A549 (cell line): ENCODE measurements around the gene ZBTB38. TPM values are rescaled to one million over a fixed set of nuclear protein-coding genes. Genes with fewer than 3 reads are reported as not detected.

ENCODE experiments used
- ATAC-seq, 2 experiments: fragments of 200-7000 bp in 1 of 2; fragments of >200 bp in 1 of 2; cut with Nextera tagmentation in 1 of 2; cut with Tn5 transposase in 1 of 2; 3 replicates each; pipeline versions ENCODE4 v1.8.0 to v1.9.1; 2018 to 2020; ENCODE audit warnings: mild to moderate bottlenecking in 1 of 2, moderate library complexity in 1 of 2
- CTCF ChIA-PET: fragments of 300-600 bp; sonication (Branson Sonifier 250); formaldehyde crosslinking; extraction: SDS; loops from one replicate; lab custom pipeline; 2021; ENCODE audit warnings: antibody characterized with exemption, inconsistent platforms; lab: Yijun Ruan, JAX
- POLR2A ChIA-PET: fragments of 350-600 bp; formaldehyde crosslinking; extraction: SDS; loops from one replicate; lab custom pipeline; 2021; ENCODE audit warnings: antibody characterized with exemption, inconsistent platforms; lab: Yijun Ruan, JAX
- DNase-seq, 2 experiments: peaks; one replicate each; pipeline versions ENCODE4 v3.0.0 to v3.0.0-alpha.2; 2011 to 2016; ENCODE audit warnings: low read depth in 1 of 2, low spot score in 1 of 2
- FAIRE-seq: peaks from 2 replicates; lab custom pipeline; 2011; peaks lifted over from hg19 to GRCh38; lab: Jason Lieb, UNC
- H3K27ac ChIP-seq, 2 experiments: fragments of >200 bp; sonication (Bioruptor Twin); formaldehyde crosslinking; 3 replicates each; pipeline ENCODE4 v1.5.1; 2016 to 2017
- H3K4me1 ChIP-seq: fragments of >200 bp; sonication (Bioruptor Twin); formaldehyde crosslinking; 3 replicates; pipeline ENCODE4 v1.6.1; 2016
- H3K4me2 ChIP-seq: fragments of >200 bp; sonication (Bioruptor Twin); formaldehyde crosslinking; 3 replicates; pipeline ENCODE4 v1.6.1; 2016
- H3K4me3 ChIP-seq: fragments of >200 bp; sonication (Bioruptor Twin); formaldehyde crosslinking; 3 replicates; pipeline ENCODE4 v1.5.1; 2016
- H3K9me3 ChIP-seq: fragments of >200 bp; sonication (Bioruptor Twin); formaldehyde crosslinking; 3 replicates; pipeline ENCODE4 v1.6.1; 2016
- BHLHE40 ChIP-seq: IDR thresholded peaks from 2 replicates; pipeline ENCODE4 v1.6.1; 2012; ENCODE audit warnings: low read depth, low read length, inconsistent platforms
- CBX8 ChIP-seq: fragments of 200-600 bp; sonication (generic); IDR thresholded peaks from 2 replicates; pipeline ENCODE4 v1.6.1; 2016
- CHD4 ChIP-seq: fragments of 200-600 bp; sonication (generic); IDR thresholded peaks from 2 replicates; pipeline ENCODE4 v1.6.1; 2016; ENCODE audit warnings: antibody characterized with exemption, mild to moderate bottlenecking, borderline replicate concordance
- EHMT2 ChIP-seq: fragments of 200-600 bp; sonication (generic); IDR thresholded peaks from 2 replicates; pipeline ENCODE4 v1.6.1; 2016; ENCODE audit warnings: antibody characterized with exemption, low read depth, mild to moderate bottlenecking, moderate library complexity
- FOXS1 ChIP-seq: fragments of 250-450 bp; sonication (Bioruptor Pico); IDR thresholded peaks from 2 replicates; pipeline ENCODE4 v1.5.0; 2020; ENCODE audit warnings: mild to moderate bottlenecking, moderate library complexity
- GATA3 ChIP-seq: IDR thresholded peaks from 2 replicates; pipeline ENCODE4 v1.6.1; 2012; ENCODE audit warnings: borderline replicate concordance
- HOXA7 ChIP-seq: fragments of 250-450 bp; sonication (Bioruptor Pico); IDR thresholded peaks from 2 replicates; pipeline ENCODE4 v1.5.0; 2020; ENCODE audit warnings: mild to moderate bottlenecking, moderate library complexity
- HOXB5 ChIP-seq: fragments of 250-450 bp; sonication (Bioruptor Pico); IDR thresholded peaks from 2 replicates; pipeline ENCODE4 v1.5.0; 2020; ENCODE audit warnings: mild to moderate bottlenecking, moderate library complexity
- JUN ChIP-seq, 2 experiments: fragments of >200 bp; sonication (Bioruptor Twin); formaldehyde crosslinking; IDR thresholded peaks; 2 replicates in 1 of 2; 3 replicates in 1 of 2; pipeline ENCODE4 v1.6.1; 2016 to 2017
- JUNB ChIP-seq: fragments of >200 bp; sonication (Bioruptor Twin); formaldehyde crosslinking; IDR thresholded peaks from 2 replicates; pipeline ENCODE4 v1.6.1; 2016
- KDM5A ChIP-seq: fragments of 200-600 bp; sonication (generic); IDR thresholded peaks from 2 replicates; pipeline ENCODE4 v1.6.1; 2016; ENCODE audit warnings: antibody characterized with exemption, mild to moderate bottlenecking
- MYC ChIP-seq: IDR thresholded peaks from 2 replicates; pipeline ENCODE4 v1.6.1; 2012; ENCODE audit warnings: mild to moderate bottlenecking, inconsistent platforms, low read length, improper control_type of control experiment, borderline replicate concordance
- NR3C1 ChIP-seq: fragments of >200 bp; sonication (Bioruptor Twin); formaldehyde crosslinking; IDR thresholded peaks from 3 replicates; pipeline ENCODE4 v1.6.1; 2017
- PHF8 ChIP-seq: fragments of 200-600 bp; sonication (generic); IDR thresholded peaks from 2 replicates; pipeline ENCODE4 v1.6.1; 2016; ENCODE audit warnings: low read depth, mild to moderate bottlenecking, antibody characterized with exemption, moderate library complexity, borderline replicate concordance
- RCOR1 ChIP-seq: fragments of 150-350 bp; IDR thresholded peaks from 2 replicates; pipeline ENCODE4 v1.6.1; 2014; ENCODE audit warnings: antibody characterized with exemption, low read length, low read depth
- REST ChIP-seq: fragments of 200-600 bp; sonication (generic); IDR thresholded peaks from 2 replicates; pipeline ENCODE4 v1.6.1; 2016; ENCODE audit warnings: antibody characterized with exemption, mild to moderate bottlenecking, moderate library complexity
- RNF2 ChIP-seq: fragments of 200-600 bp; sonication (generic); IDR thresholded peaks from 2 replicates; pipeline ENCODE4 v1.6.1; 2016; ENCODE audit warnings: low read depth, mild to moderate bottlenecking, antibody characterized with exemption, moderate library complexity, borderline replicate concordance
- TFCP2L1 ChIP-seq: fragments of 250-450 bp; sonication (Bioruptor Pico); IDR thresholded peaks from 2 replicates; pipeline ENCODE4 v1.5.0; 2021; ENCODE audit warnings: mild to moderate bottlenecking
- TP53 ChIP-seq: fragments of 250-450 bp; sonication (Bioruptor Pico); IDR thresholded peaks from 2 replicates; pipeline ENCODE4 v1.5.0; 2021; ENCODE audit warnings: mild to moderate bottlenecking, moderate library complexity
- WGBS: methylation state at CpG from one replicate; pipeline ENCODE4 v1.1.6; 2017; ENCODE audit errors: missing lambda C conversion rate; 5-methylcytosine and 5-hydroxymethylcytosine counted together
- polyA plus RNA-seq, 4 experiments: library from polyadenylated mRNA; depleted of rRNA in 3 of 4; stranded (reverse); fragments of >200 nt; fragmentation: RNase III in 1 of 4; extraction: RNeasy Plus Mini Kit Qiagen cat#74134 plus additional on column Dnase treatment in 1 of 4; gene quantifications; 2 replicates in 3 of 4; 3 replicates in 1 of 4; pipeline ENCODE4 v1.2.3, GENCODE V29; 2011 to 2017
- TF ChIP-seq, protein P1 (sequence below): fragments of >200 bp; sonication (Bioruptor Twin); formaldehyde crosslinking; IDR thresholded peaks from 3 replicates; pipeline ENCODE4 v1.6.1; 2016

The ZBTB38 gene
- polyA plus RNA-seq, 2 of the 4 experiments (the other 2 are of a cell fraction), result 72.0 to 110 TPM

DNA sequence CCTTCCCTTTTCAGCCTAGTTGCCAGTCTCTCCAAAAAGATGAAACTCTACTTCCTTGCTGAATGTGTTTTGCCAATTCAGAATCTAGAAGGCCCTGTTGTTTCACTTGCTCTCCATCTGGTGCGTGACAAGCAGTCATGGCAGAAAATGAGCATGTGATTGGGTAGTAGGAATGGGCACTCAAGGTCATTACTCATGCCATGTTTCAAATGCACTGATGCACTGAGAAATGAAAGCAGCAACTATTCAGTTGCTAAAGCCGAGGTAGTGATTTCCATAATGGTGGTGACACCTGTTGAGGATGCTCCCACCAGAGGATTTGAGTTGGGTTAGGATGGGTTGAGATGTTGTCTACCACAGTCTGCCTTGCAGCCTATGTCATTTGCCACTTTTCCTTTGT, 12.7 kb downstream of the ZBTB38 start:
- H3K4me2 ChIP-seq, result no peak overlapping the region
- no peak overlapping the region for H3K4me3 ChIP-seq
- ATAC-seq, result no peak
- ChIA-PET CTCF (interaction anchor here (1.2 to 1.3 kb wide), 2 partner anchors 69 to 73 kb away, joined by 3 to 5 read pairs; no protein-coding TSS in a partner anchor), POLR2A (no interaction called here)
- DNase-seq, result no peak
- TF ChIP-seq JUNB (no peak), RCOR1 (no peak), JUN (IDR thresholded peaks at IDR 0.05) (no peak), CHD4 (no peak), TP53 (CRISPR knock-in tag) (no peak), EHMT2 (no peak), PHF8 (no peak), FOXS1 (CRISPR knock-in tag) (no peak), HOXA7 (CRISPR knock-in tag) (no peak), HOXB5 (CRISPR knock-in tag) (no peak), KDM5A (no peak)
- TF ChIP-seq, protein P1, sequence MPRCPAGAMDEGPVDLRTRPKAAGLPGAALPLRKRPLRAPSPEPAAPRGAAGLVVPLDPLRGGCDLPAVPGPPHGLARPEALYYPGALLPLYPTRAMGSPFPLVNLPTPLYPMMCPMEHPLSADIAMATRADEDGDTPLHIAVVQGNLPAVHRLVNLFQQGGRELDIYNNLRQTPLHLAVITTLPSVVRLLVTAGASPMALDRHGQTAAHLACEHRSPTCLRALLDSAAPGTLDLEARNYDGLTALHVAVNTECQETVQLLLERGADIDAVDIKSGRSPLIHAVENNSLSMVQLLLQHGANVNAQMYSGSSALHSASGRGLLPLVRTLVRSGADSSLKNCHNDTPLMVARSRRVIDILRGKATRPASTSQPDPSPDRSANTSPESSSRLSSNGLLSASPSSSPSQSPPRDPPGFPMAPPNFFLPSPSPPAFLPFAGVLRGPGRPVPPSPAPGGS, result no peak
- no peak for FAIRE-seq
- WGBS, result 93% methylated on average over 2 of the region's 2 CpGs
- no peak overlapping the region for H3K27ac ChIP-seq
- no peaks in the 10 kb centered on the region for H3K9me3 ChIP-seq
- peaks cover 37% of the 10 kb centered on the region for H3K4me1 ChIP-seq

- FAIRE-seq, result no peak
- ATAC-seq, result no peak
- WGBS, result 96% methylated on average over 2 of the region's 2 CpGs
- H3K27ac ChIP-seq, result peak overlapping the region in 1 of 2 experiments; percentile 36; a peak in 2 of 6 replicates
- TF ChIP-seq MYC (no peak), NR3C1 (no peak), CBX8 (no peak), TFCP2L1 (no peak), GATA3 (no peak), RNF2 (no peak), TP53 (CRISPR knock-in tag) (no peak), REST (no peak), BHLHE40 (no peak)
- no peak for DNase-seq
- no peaks in the 10 kb centered on the region for H3K9me3 ChIP-seq
- CTCF ChIA-PET, result interaction anchor here (0.6 to 1.0 kb wide), 3 partner anchors 21 to 29 kb away, joined by 3 to 5 read pairs (median 3); no protein-coding TSS in a partner anchor
- H3K4me3 ChIP-seq, result no peak overlapping the region
- H3K4me2 ChIP-seq, result no peak overlapping the region
- H3K4me1 ChIP-seq, result peaks cover 39% of the 10 kb centered on the region; the same call in 2 of the 3 replicates
- POLR2A ChIA-PET, result no interaction called here
Observed at GRCh38 chr3:141382571-141382970, 14.3 kb downstream of the ZBTB38 start.
